ENCODE results near the gene UBXN11.
"Not testable (repeated sequence)": the region's sequence is repeated elsewhere in the genome, so short reads cannot be mapped to it uniquely, and the experiment has no call there.

Gene UBXN11

DNA sequence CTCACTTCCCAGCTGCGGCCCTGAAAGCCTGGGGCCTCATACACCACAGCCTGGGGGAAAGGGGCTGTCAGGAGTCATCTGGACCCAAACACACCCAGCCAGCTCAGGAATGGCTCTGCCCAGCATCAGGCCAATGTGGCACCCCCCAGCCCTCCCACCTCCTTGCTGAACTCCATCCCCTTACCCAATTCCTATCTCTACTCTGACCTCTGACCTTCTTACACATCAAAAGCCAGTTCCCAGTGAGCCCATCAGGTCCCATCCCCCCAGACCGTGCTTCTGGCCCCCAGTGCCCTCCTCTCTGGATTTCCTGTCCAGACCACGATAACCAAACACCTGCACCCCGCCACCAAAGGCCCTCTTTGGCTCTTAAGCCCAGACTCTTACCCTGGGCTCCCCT, 31.2 kb upstream of the UBXN11 start:
- DNase-seq (ENCODE audit: insufficient read length, low spot score) = no peak
- FAIRE-seq = no peak

DNA sequence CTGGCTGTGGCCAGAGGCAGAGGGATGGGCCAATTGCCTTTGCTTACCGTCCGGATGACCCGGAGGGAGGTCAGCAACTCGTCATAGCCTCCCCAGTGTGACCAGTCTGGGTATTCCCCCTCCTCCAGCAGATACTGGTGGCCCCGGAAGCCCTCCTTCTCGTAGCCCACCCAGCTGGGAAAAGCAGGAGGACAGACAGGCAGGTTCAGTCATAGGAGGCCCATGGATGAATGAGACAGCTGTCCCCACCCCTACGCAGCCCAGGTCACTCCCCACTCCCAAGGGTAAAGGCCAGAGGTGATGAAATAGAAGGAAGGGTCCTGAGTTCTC, 30.7 kb upstream of the UBXN11 start:
- DNase-seq (ENCODE audit: insufficient read length, low spot score) = no peak
- no peak for FAIRE-seq

GRCh38 chr1:26336477-26337205, 30.2 kb upstream of the UBXN11 start:
- peak; percentile 72 for DNase-seq (ENCODE audit: insufficient read length, low spot score)
- FAIRE-seq = peak; percentile 54

DNA sequence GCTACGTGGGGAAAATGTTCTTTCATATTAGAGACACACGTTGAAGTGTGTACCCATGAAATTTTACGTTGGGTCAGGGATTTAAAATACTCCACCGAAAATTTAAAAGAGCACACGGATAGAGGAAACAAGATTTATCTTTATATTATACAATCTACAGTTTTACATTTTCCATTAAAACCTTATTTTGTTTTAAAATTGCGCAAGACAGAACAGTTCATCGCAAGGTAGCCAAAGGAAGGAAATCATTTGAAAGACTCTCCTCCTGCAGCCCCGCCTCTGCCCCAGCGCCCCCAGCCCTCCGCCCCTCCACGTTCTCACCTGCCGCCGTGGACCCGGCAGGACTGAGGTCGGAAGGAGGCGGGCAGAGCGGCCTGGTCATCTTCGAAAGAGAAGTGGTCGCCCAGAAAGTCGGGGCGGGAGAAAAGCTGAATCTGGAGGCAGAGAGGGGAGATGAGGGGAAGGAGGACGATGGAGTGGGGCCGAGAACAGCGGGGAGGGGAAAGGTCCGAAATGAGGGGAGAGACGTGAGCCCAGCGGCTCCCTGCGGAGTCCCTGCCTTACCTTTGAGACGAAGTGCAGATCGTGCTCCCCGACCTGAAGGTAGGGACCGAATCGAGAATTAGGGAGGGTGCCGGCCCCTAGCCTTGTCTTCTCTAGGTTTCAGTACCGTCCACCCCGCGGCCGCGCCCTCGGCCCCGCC, 29.5 kb upstream of the UBXN11 start:
- FAIRE-seq = no peak

DNA sequence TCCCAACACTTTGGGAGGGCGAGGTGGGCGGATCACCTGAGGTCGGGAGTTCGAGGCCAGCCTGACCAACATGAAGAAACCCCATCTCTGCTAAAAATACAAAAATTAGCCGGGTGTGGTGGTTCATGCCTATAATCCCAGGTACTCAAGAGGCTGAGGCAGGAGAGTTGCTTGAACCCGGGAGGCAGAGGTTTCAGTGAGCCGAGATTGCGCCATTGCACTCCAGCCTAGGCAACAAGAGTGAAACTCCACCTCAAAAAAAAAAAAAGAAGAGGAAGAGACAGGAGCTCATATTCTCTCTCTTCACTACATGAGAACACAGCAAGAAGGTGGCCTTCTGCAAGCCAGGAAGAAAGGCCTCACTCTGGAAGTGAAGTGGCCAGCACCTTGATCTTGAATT, 26.9 kb upstream of the UBXN11 start:
- not testable (repeated sequence) for DNase-seq (ENCODE audit: insufficient read length, low spot score)

More for the DNA sequence above, 29.5 kb upstream of the UBXN11 start:
- no peak for DNase-seq (ENCODE audit: insufficient read length, low spot score)

GRCh38 chr1:26330276-26330675, 23.8 kb upstream of the UBXN11 start:
- DNase-seq (ENCODE audit: insufficient read length, low spot score) = no peak
- no peak for FAIRE-seq

More for the DNA sequence above, 26.9 kb upstream of the UBXN11 start:
- FAIRE-seq = not testable (repeated sequence)

DNA sequence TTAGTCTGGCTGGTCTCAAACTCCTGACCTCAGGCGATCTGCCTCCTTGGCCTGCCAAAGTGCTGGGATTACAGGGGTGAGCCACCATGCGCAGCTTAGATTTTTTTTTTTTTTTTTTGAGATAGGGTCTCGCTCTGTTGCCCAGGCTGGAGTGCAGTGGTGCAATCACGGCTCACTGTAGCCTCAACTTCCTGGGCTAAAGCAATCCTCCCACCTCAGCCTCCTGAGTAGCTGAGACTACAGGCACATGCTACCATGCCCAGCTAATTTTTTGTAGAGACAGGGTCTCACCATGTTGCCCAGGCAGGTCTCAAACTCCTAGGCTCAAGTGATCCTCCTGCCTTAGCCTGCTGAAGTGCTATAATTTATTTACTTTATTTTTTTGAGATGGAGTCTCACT, 22.9 kb upstream of the UBXN11 start:
- DNase-seq (ENCODE audit: insufficient read length, low spot score); FAIRE-seq: not testable (repeated sequence)

- DNase-seq (ENCODE audit: insufficient read length, low spot score) = no peak
- FAIRE-seq = no peak
Measured at GRCh38 chr1:26328597-26328996, 22.2 kb upstream of the UBXN11 start.

DNA sequence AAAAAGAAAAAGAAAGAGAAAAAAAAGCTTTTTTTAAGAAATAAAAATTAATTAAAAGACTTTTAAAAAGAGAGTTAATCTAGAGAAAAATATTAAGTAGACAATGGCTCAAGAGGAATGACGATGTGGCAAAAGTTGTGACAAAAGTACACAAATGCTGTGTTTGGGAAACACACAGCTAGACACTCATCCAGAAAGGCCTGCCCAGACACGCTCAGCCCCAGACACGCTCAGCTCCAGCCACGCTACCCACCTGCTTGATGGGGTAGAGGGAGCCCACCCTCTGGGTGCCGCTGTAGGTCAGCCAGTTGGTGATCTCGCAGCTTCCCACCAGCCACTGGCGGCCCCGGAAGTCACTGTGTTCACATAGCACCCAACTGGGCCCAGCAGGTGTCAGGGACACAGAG, 21.5 kb upstream of the UBXN11 start:
- FAIRE-seq (no peak), DNase-seq (ENCODE audit: insufficient read length, low spot score) (no peak)

- no peak for FAIRE-seq
Measured at GRCh38 chr1:26324550-26324949, 18.1 kb upstream of the UBXN11 start.

GRCh38 chr1:26323382-26323781, 16.9 kb upstream of the UBXN11 start:
- DNase-seq (ENCODE audit: insufficient read length, low spot score) (no peak), FAIRE-seq (no peak)

More at GRCh38 chr1:26324550-26324949, 18.1 kb upstream of the UBXN11 start:
- DNase-seq (ENCODE audit: insufficient read length, low spot score) = no peak

GRCh38 chr1:26322042-26322331, 15.6 kb upstream of the UBXN11 start:
- FAIRE-seq (no peak), DNase-seq (ENCODE audit: insufficient read length, low spot score) (no peak)

- DNase-seq (ENCODE audit: insufficient read length, low spot score) (peak; percentile 84), FAIRE-seq (peak; percentile 74)
Measured at GRCh38 chr1:26321315-26322041, 15.0 kb upstream of the UBXN11 start.

GRCh38 chr1:26320896-26321295, 14.5 kb upstream of the UBXN11 start:
- no peak for FAIRE-seq
- DNase-seq (ENCODE audit: insufficient read length, low spot score) = no peak

DNA sequence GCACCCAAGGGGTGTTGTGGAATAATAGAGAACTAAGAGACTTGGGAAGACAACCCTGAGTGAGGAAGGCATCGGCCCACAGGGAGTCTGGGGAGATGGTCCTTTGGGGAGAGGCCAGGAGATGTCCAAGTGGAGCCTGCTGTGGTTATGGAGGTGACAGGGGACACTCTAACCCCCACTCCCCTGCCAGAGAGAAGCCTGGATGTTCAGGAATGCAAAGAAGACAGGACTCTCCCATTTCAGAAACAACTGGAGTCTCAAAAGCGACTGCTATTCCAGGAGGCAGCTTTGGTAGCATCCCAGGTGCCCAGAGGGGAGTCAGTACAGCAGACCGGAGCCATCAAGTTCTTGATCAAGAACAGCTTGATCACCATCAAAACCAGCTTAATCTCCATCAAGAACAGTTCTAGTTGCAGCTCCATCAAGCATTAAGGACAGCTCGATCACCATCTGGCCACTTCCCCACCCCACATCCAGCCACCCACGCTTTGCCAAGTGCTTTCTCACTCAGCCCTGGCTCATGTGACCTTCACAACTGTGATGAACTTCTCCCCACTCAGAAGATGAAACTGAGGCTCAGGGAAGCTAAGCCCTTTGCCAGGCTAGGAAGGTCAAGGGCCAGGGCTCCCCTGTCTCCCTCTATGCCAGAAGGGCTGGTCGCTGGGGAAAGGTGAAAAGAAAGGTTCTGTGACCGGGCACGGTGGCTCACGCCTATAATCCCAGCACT, 12.1 kb upstream of the UBXN11 start:
- no peak for DNase-seq (ENCODE audit: insufficient read length, low spot score)
- no peak for FAIRE-seq

DNA sequence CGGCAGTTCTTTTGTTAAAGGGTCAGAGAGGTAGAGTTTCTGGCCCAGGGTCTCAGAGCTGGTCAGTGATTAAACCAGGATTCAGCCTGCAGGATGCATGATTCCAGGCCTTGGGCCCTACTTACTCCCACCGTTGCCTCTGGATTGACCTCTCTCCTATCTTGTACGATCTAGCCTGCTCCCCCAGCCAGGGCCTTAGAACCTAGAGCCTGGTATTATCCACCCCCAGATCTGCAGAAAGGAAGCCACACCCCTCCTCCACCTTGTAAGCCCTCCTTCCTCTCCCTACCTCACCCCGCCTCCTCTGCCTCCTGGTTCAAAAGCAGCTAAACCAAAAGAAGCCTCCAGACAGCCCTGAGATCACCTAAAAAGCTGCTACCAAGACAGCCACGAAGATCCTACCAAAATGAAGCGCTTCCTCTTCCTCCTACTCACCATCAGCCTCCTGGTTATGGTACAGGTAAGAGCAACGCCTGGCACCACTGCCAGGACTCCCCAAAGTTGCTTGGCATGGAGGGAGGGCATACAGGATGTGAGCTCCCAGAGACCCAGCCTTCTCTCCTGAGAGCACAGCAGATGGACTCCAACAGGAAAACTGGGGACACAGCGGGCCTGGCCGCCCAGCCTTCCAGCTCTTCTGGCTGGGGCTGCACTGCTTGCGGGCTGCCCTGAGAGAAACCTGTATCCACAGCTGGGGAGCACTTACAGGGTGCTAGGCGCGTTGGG, 11.3 kb upstream of the UBXN11 start, which contains the start of gene CD52:
Gene CD52 (plus strand): TSS at position 347 of the 726 bp plus-strand sequence. CDS start 60 bp downstream, at position 407.
- FAIRE-seq = no peak

GRCh38 chr1:26317146-26317545, 10.7 kb upstream of the UBXN11 start:
- DNase-seq (ENCODE audit: insufficient read length, low spot score) = no peak
- FAIRE-seq = no peak

More for the DNA sequence above, 11.3 kb upstream of the UBXN11 start, which contains the start of gene CD52:
- DNase-seq (ENCODE audit: insufficient read length, low spot score) = no peak

GRCh38 chr1:26315874-26316850, 9.7 kb upstream of the UBXN11 start:
- FAIRE-seq = no peak
- no peak for DNase-seq (ENCODE audit: insufficient read length, low spot score)

GRCh38 chr1:26314501-26314900, 8.1 kb upstream of the UBXN11 start:
- DNase-seq (ENCODE audit: insufficient read length, low spot score) (no peak), FAIRE-seq (no peak)

All from HTR-8/SVneo (cell line).